Measurements from ENCODE around the gene KDM3A.

Gene KDM3A

GRCh38 chr2:86484385-86484784, 43.2 kb downstream of the KDM3A start:
- DNase-seq (ENCODE audit: low spot score): no peak
- in situ Hi-C loops (cut with MboI; ENCODE audit: low pct_unique_long_range_greater_than_20kb, low sequenced_read_pairs, unreplicated experiment): no loop called here
- TF ChIP-seq CTCF (IDR thresholded peaks at IDR 0.05; ENCODE audit: extremely low read depth, insufficient read depth, missing control alignments): no peak

DNA sequence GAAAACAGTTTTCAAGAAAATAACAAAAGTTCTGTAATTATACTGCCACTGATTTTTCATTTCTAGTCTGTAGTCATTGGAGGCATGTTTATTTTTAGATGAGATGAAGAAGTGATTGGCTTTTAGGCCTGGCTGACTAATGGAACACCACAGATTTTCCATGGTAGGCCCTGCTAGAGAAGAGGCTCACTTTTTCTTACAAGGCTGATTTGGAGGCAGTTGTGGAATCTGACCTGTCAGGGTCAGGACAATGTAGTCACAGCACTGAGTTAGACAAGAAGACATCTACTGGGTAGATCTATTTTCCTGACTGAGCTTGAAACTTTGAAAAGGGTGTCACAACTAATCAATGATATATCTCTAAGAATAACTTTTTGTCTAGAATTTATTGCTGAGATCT, 43.9 kb downstream of the KDM3A start:
- in situ Hi-C loops (cut with MboI; ENCODE audit: low pct_unique_long_range_greater_than_20kb, low sequenced_read_pairs, unreplicated experiment): no loop called here
- no peak for TF ChIP-seq CTCF (IDR thresholded peaks at IDR 0.05; ENCODE audit: extremely low read depth, insufficient read depth, missing control alignments)
- no peak for DNase-seq (ENCODE audit: low spot score)

- DNase-seq (ENCODE audit: low spot score): no peak
- no peak for TF ChIP-seq CTCF (IDR thresholded peaks at IDR 0.05; ENCODE audit: extremely low read depth, insufficient read depth, missing control alignments)
- in situ Hi-C loops (cut with MboI; ENCODE audit: low pct_unique_long_range_greater_than_20kb, low sequenced_read_pairs, unreplicated experiment): no loop called here
Measured at GRCh38 chr2:86485802-86486201, 44.6 kb downstream of the KDM3A start.

DNA sequence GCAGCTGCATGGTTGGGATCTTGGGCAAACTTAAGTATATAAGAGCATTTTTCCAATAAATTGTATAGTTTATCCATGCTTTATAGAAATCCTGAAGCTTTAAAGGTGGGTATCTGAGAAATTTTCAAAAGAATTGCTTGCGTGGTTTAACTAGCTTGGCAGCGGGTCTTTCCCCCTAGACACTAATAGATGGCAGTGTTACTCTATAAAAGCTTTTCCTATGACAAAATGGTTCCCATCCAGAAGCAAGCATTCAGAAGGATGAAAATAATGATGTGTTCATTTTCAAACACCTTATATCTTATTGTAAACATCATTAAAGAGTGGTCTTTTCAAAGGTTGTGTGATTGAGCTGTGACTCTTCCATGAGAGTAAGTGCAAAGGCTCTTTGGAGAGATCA, 45.9 kb downstream of the KDM3A start:
- in situ Hi-C loops (cut with MboI; ENCODE audit: low pct_unique_long_range_greater_than_20kb, low sequenced_read_pairs, unreplicated experiment): no loop called here
- TF ChIP-seq CTCF (IDR thresholded peaks at IDR 0.05; ENCODE audit: extremely low read depth, insufficient read depth, missing control alignments): no peak
- no peak for DNase-seq (ENCODE audit: low spot score)

DNA sequence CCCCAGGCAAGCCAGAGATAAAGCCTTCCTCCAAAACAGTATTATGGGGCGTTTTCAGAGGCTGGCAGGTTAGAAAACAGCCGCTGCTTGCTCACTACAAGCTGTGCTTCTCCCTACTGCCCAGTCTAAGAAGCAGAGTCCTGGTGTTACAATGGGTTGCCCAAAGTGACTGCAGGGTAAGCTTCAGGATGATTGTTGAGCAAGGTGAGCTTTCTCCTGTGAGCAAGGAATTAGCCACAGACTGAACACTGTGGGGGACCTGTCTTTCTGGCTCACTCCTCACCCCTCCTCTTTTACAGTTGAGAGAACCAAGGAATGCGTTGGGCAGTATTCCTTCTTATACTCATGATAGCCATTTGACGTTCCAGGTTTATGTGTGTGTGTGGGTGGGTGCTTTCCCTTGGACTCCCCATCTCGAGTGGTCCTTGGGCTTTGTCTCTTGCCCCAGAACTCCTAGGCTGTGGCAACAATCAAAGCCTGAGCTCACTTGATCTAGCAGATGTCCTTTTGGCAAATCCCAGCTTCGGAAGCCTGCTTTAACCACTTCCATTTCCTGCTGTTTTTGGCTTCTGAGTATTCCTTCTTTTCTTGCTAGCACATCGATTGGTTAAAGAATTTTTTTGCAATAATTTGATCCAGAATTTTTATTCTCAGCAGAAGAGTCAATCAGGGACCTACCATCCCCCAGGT, 47.5 kb downstream of the KDM3A start:
- in situ Hi-C loops (cut with MboI; ENCODE audit: low pct_unique_long_range_greater_than_20kb, low sequenced_read_pairs, unreplicated experiment): no loop called here

GRCh38 chr2:86489542-86489941, 48.4 kb downstream of the KDM3A start:
- DNase-seq (ENCODE audit: low spot score): no peak
- in situ Hi-C loops (cut with MboI; ENCODE audit: low pct_unique_long_range_greater_than_20kb, low sequenced_read_pairs, unreplicated experiment): no loop called here
- TF ChIP-seq CTCF (IDR thresholded peaks at IDR 0.05; ENCODE audit: extremely low read depth, insufficient read depth, missing control alignments): no peak

More for the DNA sequence above, 47.5 kb downstream of the KDM3A start:
- no peak for DNase-seq (ENCODE audit: low spot score)
- TF ChIP-seq CTCF (IDR thresholded peaks at IDR 0.05; ENCODE audit: extremely low read depth, insufficient read depth, missing control alignments): no peak

Data from GM13977 (cell line).